Measurements from ENCODE around the gene TTBK1.

TTBK1 gene

DNA sequence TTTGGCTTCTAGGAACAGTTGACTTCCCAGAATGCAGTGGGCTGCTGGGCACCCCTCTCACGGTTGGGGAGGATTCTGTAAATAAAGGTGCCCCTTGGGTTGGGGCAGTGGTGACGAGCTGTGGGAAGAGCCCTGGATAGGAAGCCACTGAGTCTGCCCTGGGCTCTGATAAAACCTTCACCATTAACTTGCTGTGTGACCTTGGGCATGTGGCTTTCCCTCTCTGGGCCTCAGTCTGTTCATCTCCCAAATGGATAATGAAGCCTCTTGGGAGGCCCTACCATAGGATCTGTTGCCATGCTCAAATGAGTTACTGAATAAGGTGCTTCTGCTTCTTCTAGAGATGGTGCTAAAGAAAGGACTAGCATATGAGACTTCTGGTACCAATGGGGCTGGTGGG lies 61.6 kb downstream of the TTBK1 start:
- TF ChIP-seq, protein P1, sequence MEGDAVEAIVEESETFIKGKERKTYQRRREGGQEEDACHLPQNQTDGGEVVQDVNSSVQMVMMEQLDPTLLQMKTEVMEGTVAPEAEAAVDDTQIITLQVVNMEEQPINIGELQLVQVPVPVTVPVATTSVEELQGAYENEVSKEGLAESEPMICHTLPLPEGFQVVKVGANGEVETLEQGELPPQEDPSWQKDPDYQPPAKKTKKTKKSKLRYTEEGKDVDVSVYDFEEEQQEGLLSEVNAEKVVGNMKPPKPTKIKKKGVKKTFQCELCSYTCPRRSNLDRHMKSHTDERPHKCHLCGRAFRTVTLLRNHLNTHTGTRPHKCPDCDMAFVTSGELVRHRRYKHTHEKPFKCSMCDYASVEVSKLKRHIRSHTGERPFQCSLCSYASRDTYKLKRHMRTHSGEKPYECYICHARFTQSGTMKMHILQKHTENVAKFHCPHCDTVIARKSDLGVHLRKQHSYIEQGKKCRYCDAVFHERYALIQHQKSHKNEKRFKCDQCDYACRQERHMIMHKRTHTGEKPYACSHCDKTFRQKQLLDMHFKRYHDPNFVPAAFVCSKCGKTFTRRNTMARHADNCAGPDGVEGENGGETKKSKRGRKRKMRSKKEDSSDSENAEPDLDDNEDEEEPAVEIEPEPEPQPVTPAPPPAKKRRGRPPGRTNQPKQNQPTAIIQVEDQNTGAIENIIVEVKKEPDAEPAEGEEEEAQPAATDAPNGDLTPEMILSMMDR (conservative IDR thresholded peaks at IDR 0.05; ENCODE audit: low read depth, low read length) = no peak
- H3K27ac ChIP-seq = no peak overlapping the region
- no peaks in the 10 kb centered on the region for H3K36me3 ChIP-seq (ENCODE audit: insufficient read depth)
- H3K4me1 ChIP-seq (ENCODE audit: low read depth, poor library complexity, severe bottlenecking) = no peaks in the 10 kb centered on the region
- H3K4me3 ChIP-seq (IDR thresholded peaks at IDR 0.05; ENCODE audit: insufficient read depth, low read depth, low read length) = no peak overlapping the region
- no peaks in the 10 kb centered on the region for H3K27me3 ChIP-seq (ENCODE audit: insufficient read depth, low read depth)
- H3K79me2 ChIP-seq (ENCODE audit: insufficient read depth, low read depth) = no peaks in the 10 kb centered on the region
- H3K9ac ChIP-seq = no peak overlapping the region
- no peaks in the 10 kb centered on the region for H4K20me1 ChIP-seq (ENCODE audit: insufficient read depth)
- no peak overlapping the region for H3K4me2 ChIP-seq
- H2AFZ ChIP-seq (ENCODE audit: low read depth) = no peak overlapping the region

DNA sequence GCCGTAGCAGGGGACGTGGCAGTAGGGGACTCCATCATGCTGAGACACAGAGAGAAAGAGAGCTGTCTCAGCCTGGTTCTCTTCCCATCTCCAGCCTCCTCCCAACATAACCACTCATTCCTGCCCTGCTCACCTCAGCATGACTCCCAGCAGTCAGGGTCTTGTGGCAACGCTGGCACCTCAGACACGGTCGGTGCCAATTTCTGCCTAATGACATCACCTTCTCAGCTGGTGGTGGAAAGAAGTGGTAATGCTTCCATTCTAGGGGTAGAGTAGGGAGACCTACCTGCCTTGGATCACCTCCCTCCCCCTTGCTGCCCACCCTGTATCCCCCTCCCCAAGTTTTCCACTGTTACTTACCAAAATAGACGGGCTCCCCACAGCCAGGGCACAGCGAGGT lies 62.8 kb downstream of the TTBK1 start:
- Histone ChIP-seq H3K27ac (no peak overlapping the region), H3K79me2 (ENCODE audit: insufficient read depth, low read depth) (no peaks in the 10 kb centered on the region), H4K20me1 (ENCODE audit: insufficient read depth) (no peaks in the 10 kb centered on the region), H3K36me3 (ENCODE audit: insufficient read depth) (no peaks in the 10 kb centered on the region), H3K4me2 (no peak overlapping the region), H3K4me3 (IDR thresholded peaks at IDR 0.05; ENCODE audit: insufficient read depth, low read depth, low read length) (no peak overlapping the region), H2AFZ (ENCODE audit: low read depth) (no peak overlapping the region), H3K4me1 (ENCODE audit: low read depth, poor library complexity, severe bottlenecking) (peaks cover 5% of the 10 kb centered on the region), H3K9ac (no peak overlapping the region), H3K27me3 (ENCODE audit: insufficient read depth, low read depth) (no peaks in the 10 kb centered on the region)
- TF ChIP-seq, protein P1 (conservative IDR thresholded peaks at IDR 0.05; ENCODE audit: low read depth, low read length) = no peak

DNA sequence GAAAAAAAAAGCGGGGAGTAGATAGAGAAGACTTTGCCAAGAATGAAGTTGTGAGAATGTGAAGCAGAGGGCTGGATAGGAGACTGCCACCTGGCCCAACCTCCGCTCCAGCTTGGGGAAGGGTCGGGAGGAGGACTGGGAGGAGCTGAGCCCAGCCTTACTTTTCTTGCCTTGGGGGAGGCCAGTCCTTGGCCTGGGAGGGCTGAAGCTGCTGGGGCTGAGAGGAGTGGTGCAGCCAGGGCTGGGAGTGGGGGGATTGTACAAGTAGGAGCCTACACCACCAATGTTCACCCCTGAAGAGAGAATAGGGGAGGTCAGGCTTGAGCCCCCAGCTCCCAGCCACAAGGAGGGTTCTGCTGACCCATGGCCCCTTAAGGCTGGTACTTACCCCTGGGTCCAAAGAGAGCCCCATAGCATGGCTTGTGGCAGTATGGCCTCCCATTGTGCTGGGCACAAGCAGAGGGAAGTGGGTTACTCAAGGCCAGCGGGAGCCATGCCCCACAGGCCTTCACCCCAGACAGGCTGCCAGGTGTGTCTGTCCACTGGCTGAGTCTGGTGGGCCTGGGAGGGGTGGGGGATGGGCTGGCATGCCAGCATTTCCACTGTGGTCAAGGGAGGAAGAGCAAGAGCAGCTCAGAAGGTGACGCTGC lies 64.3 kb downstream of the TTBK1 start:
- Histone ChIP-seq H3K4me1 (ENCODE audit: low read depth, poor library complexity, severe bottlenecking) (peaks cover 5% of the 10 kb centered on the region), H2AFZ (ENCODE audit: low read depth) (no peak overlapping the region), H3K27me3 (ENCODE audit: insufficient read depth, low read depth) (no peaks in the 10 kb centered on the region), H3K36me3 (ENCODE audit: insufficient read depth) (no peaks in the 10 kb centered on the region), H3K4me2 (no peak overlapping the region), H3K79me2 (ENCODE audit: insufficient read depth, low read depth) (no peaks in the 10 kb centered on the region), H3K4me3 (IDR thresholded peaks at IDR 0.05; ENCODE audit: insufficient read depth, low read depth, low read length) (no peak overlapping the region), H3K9ac (no peak overlapping the region), H3K27ac (no peak overlapping the region), H4K20me1 (ENCODE audit: insufficient read depth) (no peaks in the 10 kb centered on the region)
- TF ChIP-seq, protein P1 (conservative IDR thresholded peaks at IDR 0.05; ENCODE audit: low read depth, low read length) = no peak

DNA sequence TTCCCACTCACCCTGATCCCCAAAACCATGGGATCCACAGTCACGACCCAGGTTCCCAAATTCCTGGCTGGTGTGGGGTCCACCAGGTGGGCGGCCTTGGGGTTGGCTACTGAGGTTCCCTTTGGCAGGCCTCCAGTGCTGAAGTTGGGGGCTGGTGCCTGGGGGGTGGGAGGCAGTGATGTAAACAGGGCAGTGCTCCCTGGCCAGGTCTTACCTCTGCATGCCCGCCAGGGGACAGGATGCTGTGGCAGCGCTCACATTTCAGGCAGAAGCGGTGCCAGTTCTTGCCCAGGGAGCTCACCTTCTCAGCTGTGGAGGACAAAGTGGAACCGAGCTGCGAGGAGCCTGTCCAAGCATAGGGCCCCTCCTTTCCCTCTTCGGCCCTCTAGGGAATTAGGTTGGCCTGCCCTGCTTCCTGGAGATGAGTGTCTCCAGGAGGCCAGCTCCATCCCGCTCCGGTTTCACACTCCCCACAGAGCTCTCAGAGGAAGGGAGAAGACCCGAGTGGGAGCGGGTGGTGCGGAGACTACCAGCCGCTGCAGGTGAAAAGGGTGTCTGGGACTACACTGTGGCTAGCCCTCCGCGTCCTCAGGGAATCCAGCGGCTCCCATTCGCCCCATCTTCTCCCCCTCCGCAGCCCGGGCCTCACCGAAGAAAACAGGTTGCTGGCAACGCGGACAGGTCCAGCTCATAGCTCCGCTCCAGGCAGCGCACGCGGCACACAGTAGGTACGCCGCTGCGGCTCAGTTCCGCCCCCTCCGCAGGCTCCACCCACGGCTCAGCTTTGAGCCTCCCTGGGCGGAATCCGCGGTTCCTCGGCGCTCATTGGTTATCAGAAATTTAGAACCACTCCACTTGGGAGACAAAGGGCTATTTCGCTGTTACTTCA lies 65.1 kb downstream of the TTBK1 start, which contains the start of gene CRIP3:
TSS of gene CRIP3 (minus strand) at position 726 of the 889 bp plus-strand sequence. CDS start at position 692, 34 bp downstream.
- Histone ChIP-seq H3K79me2 (ENCODE audit: insufficient read depth, low read depth) (no peaks in the 10 kb centered on the region), H3K27me3 (ENCODE audit: insufficient read depth, low read depth) (no peaks in the 10 kb centered on the region), H3K36me3 (ENCODE audit: insufficient read depth) (no peaks in the 10 kb centered on the region), H3K4me3 (IDR thresholded peaks at IDR 0.05; ENCODE audit: insufficient read depth, low read depth, low read length) (no peak within 1 kb of the TSS), H3K27ac (no peak within 1 kb of the TSS), H2AFZ (ENCODE audit: low read depth) (no peak within 1 kb of the TSS), H3K9ac (no peak within 1 kb of the TSS), H3K4me2 (no peak within 1 kb of the TSS), H4K20me1 (ENCODE audit: insufficient read depth) (no peaks in the 10 kb centered on the region), H3K4me1 (ENCODE audit: low read depth, poor library complexity, severe bottlenecking) (peaks cover 5% of the 10 kb centered on the region)
- TF ChIP-seq, protein P1 (conservative IDR thresholded peaks at IDR 0.05; ENCODE audit: low read depth, low read length) = no peak
